Activated T-helper 1 cell treated with Interleukin-2 at 50 U/mL for 16 hours (primary cell): ENCODE results near the gene IFNK.

ENCODE experiments used
- DNase-seq: peaks from one replicate; pipeline ENCODE4 v3.0.0-alpha.2; 2020; ENCODE audit warnings: low read depth

IFNK gene

DNA sequence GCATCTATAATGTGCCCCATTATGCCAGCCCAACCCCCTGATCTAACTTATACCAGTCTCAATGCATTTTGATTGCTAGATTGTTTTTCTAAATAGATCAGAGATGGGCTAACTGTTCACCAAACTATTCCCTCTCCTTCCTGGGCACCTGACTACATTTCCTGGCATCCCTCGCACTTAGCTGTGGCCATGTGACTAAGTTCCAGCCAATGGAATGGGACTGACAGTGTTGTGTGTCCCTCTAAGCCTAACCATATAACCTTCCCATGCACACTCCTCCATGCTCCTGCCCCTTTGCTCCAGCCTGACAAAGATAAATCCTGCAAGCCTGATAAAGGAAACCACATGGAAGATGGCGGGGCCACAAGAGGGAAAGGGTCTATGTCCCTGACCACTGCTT, 12.3 kb upstream of the IFNK start:
- DNase-seq = no peak

DNA sequence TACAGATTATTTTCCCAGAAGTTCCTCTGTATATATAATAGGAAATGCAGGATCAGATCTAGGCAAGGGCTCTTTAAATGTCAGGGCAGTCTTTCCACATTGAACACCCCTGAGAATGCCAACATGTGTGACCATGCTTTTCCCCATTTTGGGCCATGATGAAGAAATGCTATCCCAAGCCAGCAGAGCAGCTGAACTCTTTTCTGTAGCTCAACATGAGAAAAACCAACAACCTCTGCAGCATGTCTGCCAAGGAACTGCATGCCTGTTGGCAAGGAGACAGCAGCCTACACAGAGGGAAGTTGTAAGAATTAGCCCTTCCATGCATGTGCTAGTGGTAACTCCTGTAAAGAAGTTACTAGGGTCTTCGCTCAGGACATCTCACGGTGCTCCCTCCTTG, 9.5 kb upstream of the IFNK start:
- DNase-seq = no peak

- DNase-seq = no peak
Measured at GRCh38 chr9:27518006-27518405, 6.1 kb upstream of the IFNK start.

GRCh38 chr9:27518809-27519208, 5.3 kb upstream of the IFNK start:
- no peak for DNase-seq

DNA sequence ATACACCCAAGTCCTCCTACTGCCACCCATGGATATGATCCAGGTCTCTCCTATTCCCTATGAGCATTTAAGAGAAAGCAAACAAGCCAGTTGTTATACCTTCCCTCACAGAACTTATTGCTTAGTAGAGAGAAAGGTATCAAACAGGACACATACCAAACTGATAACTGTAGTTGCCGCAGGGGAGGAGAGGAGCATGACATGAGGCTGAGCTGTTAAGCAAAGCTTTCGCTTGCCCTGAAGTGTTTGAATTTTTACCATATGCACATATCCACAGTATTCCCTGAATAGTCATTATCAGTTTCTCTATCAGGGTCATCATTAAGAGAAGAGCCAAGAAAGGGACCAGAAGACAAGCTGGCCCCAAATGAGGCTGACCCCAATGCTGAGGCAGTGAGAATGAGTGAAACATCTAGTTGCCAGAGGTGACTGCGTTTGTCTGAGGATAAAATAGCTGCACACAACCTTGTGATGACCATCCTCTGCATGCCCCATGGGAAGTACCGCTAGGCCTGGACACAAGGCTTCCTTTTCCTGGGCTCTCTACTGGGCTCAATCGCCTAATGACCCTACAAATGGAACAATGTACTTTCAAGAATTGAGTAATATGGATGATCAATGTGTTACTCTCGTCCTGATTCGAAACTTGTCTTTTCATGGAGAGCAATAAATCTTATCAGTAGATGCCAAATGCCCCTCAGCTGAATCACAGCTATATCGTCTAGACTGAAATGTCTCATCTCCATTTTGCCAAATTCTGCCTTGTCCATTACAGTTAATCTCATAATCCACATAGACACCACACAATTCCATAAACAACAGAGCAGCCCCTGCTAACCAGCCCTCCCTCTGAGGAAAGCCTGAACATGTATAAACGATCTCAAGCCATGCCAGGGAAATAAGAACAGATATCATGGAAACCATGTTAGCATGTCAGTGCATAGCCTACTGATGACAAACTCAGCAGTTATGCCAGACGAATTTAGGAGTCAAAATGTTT, 4.3 kb upstream of the IFNK start:
- no peak for DNase-seq

DNA sequence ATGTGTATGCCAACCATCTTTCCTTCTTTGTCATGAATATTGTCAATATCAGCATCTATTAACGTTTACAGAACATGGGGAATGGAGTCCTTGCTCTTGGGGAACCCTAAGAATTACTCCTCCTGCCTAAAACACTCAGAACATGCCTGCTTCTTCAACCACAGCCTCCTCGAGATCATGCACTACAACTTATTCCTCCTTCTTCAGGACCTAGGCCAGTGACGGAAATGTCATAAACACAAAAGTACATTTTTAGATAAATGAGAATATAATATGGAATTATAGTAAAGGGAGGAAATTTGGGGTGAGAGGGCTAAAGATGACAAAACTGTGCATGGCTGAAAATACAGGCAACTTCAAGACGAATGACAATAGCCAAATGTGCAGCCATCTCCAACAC, 3.1 kb upstream of the IFNK start:
- no peak for DNase-seq

- DNase-seq = no peak
Measured at GRCh38 chr9:27523141-27523540, 949 bp upstream of the IFNK start.

DNA sequence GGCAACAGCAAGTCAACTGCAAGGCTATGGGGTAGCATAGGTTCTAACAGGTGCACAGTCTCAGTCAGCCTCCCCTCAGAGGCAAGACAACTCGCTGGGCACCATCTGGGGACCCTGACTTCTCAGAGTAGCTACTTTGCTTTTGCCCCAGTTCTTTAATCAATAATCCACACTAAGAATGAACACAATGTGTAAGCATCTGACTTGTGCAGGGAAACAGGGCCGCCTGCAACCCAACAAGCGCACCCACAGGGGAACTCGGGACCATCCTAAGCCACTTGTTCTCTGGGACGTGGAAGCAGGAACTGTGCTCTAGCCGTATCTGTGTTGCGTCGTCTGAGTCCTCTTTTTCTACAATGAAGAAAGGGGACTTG, 3.6 kb downstream of the IFNK start:
- DNase-seq = no peak

DNA sequence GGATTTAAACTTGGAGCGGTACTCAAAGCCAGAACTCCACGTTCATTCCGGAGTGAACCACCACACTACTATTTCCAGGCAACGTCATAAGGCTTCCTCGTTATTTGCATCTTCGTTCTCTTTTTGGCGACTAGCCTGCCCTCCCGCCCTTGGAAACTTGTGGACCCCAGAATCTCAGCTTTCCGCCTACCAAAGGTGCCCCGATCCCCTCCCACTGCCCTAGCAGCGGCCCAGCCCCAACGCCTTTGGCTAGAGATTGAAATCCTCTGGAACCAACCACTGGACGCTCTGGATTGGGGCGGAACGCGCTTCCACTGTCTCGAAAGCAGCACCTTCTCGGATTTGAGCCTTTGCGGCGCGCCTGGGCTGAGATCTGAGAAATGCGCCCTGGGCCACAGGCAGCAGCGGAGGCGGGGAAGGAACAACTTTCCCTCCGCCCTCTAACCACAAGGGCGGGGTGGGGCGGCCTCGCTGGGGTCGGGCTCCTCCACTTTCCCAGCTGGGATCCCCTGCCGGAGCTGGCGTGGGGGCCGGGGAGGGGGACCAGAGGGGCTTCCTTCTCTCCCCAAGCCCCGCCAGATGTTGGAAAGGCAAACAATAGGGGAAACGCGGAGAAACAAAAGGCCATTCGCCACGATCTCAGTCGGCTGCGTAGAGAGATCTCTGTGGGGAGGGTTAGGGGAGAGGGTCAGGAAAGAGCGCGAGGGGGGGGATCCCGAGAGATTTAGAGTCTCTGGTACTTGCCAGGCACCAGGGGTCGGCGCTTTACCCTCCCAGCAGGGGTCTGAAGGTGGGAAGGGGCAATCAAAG, 4.2 kb downstream of the IFNK start:
- peak; percentile 26 for DNase-seq

DNA sequence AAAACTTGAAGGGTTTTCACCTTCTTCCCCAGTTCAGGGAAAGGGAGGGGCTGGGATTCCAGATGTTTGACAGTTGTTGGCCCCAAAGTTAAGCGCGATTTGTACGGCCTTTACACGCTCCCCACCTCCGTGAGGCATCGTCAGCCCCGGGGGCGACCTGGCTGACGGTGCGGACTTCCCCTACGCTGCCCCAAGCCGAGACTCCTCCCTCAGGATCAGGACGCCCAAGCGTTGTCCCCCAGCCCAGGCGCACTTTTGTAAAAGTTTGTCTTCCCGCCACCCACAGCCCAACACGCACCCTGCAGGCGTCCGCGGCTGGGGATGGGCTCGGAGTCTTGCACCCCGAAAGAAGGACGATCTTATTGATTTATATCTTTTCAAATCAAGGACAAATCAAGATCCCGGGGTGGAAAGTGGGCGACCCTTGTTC, 4.8 kb downstream of the IFNK start:
- peak; percentile 9 for DNase-seq

GRCh38 chr9:27529316-27530278, 5.5 kb downstream of the IFNK start, which contains the start of gene MOB3B:
Gene MOB3B, minus strand, starts transcription at chr9:27529814. Its CDS starts 74,264 bp downstream, at chr9:27455550.
- DNase-seq = peak; percentile 61

DNA sequence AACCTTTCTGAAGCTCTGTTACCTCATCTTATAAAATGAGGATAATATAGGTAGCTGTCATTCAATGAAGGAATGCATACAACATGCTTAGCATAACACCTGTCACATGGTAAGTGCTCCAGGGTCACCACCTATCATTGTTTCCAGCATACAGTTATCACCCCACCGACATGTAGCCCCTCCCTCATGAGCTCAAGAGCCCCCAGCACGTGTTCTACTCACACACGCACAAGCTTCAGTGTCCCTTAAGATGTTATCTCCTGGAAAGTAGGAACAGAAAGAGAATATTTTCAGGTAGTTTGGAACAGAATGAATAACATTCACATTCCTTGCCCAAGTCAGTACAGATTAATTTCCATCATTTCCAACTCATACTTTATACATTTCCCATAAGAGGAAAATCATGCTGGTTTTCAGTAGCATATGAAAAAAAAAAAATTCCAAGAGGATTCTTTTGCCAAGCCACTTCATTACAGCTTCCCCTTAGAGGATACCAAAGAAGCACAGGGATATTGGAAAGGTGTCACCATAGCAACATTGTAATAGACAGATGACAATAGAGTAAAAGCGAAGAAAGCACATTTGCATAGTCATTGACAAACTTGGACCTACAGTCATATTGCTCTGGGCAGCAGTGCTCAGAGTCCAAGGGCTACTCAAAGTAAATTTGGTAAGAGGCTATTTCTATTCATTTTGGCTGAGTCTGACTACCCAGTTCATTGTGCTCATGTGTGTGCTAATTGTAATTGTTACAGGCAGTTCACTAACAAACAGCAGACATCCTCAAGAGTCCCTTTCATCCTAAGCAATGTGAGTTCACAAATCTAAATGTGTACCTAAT, 7.0 kb downstream of the IFNK start:
- no peak for DNase-seq

DNA sequence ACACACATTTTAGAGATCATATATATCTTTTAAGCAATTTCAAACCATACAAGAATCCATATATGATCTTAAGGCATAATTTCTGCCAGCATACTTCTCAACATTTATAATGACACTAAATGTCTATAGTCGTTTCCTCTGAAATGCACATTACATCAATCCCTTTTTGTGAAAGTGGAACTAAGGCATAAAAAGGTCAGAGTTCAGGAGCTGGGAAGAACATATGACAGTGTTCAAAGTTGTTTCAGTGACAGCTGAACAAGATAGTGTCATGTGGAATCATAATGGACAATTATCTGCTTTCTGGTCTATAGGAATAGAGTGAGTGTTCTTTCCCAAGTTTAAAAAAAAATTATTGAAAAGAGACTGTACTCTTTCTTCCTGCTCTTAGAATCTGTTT, 8.0 kb downstream of the IFNK start:
- no peak for DNase-seq

GRCh38 chr9:27533311-27533710, 9.2 kb downstream of the IFNK start:
- no peak for DNase-seq

GRCh38 chr9:27534131-27534530, 10.0 kb downstream of the IFNK start:
- DNase-seq = no peak

- no peak for DNase-seq
Measured at GRCh38 chr9:27534658-27535209, 10.6 kb downstream of the IFNK start.

GRCh38 chr9:27535701-27536118, 11.6 kb downstream of the IFNK start:
- DNase-seq = no peak

DNA sequence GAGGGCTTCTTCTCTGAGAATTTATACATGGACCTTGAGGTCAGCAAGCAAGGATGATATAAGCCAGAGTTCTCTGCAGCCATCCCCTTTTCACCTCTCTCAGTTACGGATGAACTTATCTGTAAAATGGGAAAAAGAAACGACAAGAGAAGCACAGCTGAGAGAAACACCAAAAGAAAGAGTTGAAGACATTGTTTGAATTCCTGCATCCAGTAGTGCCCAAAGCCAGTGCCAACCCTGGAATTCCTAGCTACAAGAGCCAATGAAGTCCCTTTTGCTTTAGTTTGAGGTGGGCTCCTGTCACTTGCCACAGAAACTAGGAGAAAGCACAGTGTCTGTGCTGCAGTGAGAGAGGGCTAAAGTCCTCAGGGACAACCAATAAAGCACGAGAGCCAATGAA, 12.1 kb downstream of the IFNK start:
- DNase-seq = no peak

DNA sequence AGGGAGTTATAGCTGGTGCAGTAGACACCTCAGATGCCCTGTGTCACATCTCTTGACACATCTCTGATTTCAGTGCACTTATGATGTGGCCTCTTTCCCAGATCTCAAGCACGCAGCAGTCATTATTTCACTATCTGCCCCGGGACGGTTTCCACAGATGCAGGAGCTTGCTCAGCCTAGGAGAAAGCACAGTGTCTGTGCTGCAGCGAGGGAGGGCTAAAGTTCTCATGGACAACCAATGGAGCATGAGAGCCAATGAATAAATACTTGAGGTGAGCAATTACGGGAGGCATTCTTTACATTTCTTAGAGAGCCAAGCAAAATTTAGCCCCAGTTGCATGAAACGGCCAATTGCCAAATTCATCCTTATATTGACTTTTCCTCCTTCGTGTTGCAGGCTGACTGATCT, 12.9 kb downstream of the IFNK start:
- DNase-seq = no peak

DNA sequence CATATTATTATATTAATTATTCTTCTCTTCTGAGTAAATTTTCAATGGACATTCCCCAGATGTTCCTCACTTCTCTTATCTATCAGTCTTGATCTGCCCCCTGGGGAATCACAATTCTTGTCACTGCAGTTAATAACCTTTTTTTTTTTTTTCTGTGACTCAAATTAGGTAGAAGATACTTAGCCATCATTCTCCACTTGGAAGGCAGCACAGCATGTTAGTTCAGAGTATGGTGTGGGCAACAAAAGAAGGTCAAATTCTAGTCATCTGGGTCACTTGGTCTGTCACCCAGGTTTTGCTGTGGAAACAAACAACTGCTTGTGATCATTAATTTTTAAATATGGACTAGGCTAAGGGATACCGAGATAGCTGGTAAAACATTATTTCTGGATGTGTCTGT, 13.7 kb downstream of the IFNK start:
- no peak for DNase-seq

GRCh38 chr9:27538647-27539046, 14.6 kb downstream of the IFNK start:
- DNase-seq = no peak
